ENCODE results near the gene SCYGR8. TPM values are rescaled to one million over a fixed set of nuclear protein-coding genes. Genes with fewer than 3 reads are reported as not detected.

SCYGR8 gene
- total RNA-seq, 2 donors from 2014 or later: not detected

DNA sequence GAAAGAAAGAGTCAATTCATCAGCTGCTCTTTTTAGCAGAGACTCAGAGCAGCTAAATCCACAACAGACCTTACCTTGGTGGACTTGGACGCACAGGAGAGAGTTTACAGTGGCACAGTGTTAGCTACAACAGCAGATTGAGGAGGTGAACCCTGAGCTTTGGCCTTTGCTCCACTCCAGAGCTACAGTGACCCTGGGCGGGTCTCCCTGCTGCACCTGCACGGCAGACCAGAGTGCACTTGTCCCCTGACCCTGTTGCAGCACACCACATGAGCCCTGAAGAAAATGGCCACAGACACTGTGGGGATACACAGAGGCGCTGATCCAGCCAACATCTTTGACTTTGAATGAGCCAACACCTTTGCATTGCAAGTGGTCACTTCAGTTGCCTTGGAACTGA lies 38.8 kb upstream of the SCYGR8 start:
- Histone ChIP-seq H3K27ac (no peak overlapping the region), H3K27me3 (no peaks in the 10 kb centered on the region)
- TF ChIP-seq, protein P1, sequence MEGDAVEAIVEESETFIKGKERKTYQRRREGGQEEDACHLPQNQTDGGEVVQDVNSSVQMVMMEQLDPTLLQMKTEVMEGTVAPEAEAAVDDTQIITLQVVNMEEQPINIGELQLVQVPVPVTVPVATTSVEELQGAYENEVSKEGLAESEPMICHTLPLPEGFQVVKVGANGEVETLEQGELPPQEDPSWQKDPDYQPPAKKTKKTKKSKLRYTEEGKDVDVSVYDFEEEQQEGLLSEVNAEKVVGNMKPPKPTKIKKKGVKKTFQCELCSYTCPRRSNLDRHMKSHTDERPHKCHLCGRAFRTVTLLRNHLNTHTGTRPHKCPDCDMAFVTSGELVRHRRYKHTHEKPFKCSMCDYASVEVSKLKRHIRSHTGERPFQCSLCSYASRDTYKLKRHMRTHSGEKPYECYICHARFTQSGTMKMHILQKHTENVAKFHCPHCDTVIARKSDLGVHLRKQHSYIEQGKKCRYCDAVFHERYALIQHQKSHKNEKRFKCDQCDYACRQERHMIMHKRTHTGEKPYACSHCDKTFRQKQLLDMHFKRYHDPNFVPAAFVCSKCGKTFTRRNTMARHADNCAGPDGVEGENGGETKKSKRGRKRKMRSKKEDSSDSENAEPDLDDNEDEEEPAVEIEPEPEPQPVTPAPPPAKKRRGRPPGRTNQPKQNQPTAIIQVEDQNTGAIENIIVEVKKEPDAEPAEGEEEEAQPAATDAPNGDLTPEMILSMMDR (IDR thresholded peaks at IDR 0.05): no peak

DNA sequence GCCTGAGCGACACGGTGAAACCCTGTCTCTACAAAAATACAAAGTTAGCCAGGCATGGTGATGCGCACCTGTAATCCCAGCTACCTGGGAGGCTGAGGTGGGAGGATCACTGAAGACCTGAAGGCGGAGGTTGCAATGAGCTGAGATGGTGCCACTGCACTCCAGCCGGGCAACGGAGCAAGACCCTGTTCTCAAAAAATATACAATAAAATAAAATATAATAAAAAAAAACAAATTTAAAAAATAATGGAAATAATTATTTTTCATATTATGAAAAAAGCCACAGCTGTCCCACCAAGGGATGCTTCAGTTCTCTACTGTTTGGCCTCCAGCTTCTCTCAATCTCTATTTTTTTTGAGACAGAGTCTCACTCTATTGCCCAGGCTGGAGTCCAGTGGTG lies 38.3 kb upstream of the SCYGR8 start:
- no peak overlapping the region for H3K4me3 ChIP-seq
- TF ChIP-seq, protein P1 (IDR thresholded peaks at IDR 0.05): no peak
- H3K36me3 ChIP-seq: no peaks in the 10 kb centered on the region
- no peak overlapping the region for H3K27ac ChIP-seq
- DNase-seq: no peak
- intact Hi-C loops (cut with DNase I): no loop called here
- H3K4me1 ChIP-seq: no peaks in the 10 kb centered on the region
- H3K9ac ChIP-seq (ENCODE audit: low read depth in 2 of 2, low read length in 2 of 2): no peak overlapping the region
- H3K27me3 ChIP-seq: no peaks in the 10 kb centered on the region
- no peaks in the 10 kb centered on the region for H3K9me3 ChIP-seq

More for the DNA sequence above, 38.8 kb upstream of the SCYGR8 start:
- Histone ChIP-seq H3K36me3 (no peaks in the 10 kb centered on the region), H3K9me3 (no peaks in the 10 kb centered on the region), H3K4me3 (no peak overlapping the region), H3K9ac (ENCODE audit: low read depth in 2 of 2, low read length in 2 of 2) (no peak overlapping the region), H3K4me1 (no peaks in the 10 kb centered on the region)
- peak; percentile 59 for DNase-seq
- intact Hi-C loops (cut with DNase I): no loop called here

DNA sequence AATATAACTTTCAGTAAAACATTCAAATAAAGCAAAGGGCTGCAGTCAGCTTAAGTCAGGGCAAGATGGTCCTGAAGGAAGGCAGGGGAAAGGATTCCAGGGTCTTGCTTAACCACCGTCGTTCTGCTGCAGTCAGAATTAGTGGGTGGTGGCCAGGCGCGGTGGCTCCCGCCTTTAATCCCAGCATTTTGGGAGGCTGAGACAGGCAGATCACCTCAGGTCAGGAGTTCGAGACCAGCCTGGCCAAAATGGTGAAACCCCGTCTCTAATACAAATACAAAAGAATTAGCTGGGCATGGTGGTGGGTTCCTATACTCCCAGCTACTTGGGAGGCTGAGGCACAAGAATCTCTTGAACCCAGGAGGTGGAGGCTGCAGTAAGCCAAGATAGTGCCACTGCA lies 34.7 kb upstream of the SCYGR8 start:
- TF ChIP-seq, protein P1 (IDR thresholded peaks at IDR 0.05): no peak
- no peaks in the 10 kb centered on the region for H3K9me3 ChIP-seq
- H3K9ac ChIP-seq (ENCODE audit: low read depth in 2 of 2, low read length in 2 of 2): no peak overlapping the region
- no peaks in the 10 kb centered on the region for H3K36me3 ChIP-seq
- no peaks in the 10 kb centered on the region for H3K4me1 ChIP-seq
- no peak overlapping the region for H3K27ac ChIP-seq
- no peaks in the 10 kb centered on the region for H3K27me3 ChIP-seq
- intact Hi-C loops (cut with DNase I): no loop called here
- DNase-seq: no peak
- no peak overlapping the region for H3K4me3 ChIP-seq

DNA sequence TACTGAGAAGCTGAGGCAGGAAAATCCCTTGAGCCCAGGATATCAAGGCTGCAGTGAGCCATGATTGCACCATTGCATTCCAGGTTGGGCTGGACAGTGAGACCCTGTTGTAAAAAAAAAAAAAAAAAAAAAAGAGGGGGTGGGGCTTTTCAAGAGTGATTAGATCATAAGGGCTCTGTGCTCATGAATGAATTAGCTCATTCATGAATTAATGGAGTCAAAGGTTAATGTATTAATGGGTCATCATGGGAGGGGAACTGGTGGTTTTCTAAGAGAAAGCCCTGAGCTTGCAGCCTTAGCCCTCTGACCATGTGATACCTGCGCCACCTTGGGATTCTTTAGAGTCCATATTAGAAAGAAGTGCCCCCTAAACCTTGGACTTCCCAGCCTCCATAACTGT lies 32.4 kb upstream of the SCYGR8 start:
- TF ChIP-seq, protein P1 (IDR thresholded peaks at IDR 0.05): no peak
- DNase-seq: no peak

DNA sequence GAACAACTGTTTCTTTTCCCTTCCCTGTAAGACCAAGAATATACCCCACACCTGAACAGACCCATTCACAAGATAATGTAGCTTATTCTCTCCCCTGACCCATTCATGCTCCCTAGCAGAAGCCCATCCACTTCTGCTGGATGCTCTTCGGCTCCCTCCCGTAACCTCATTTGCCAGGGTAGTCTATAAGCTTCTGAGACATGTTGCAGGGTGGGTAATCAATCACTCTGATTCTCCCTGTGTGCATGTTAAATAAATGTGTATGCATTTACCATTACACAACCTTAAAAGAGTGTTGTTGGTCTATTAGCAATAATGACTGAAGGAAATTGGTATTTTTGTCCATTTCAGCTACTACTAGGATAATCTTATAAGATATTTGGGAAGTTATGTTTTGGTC lies 29.2 kb upstream of the SCYGR8 start:
- no peak overlapping the region for H3K4me3 ChIP-seq

More for the DNA sequence above, 32.4 kb upstream of the SCYGR8 start:
- no peak overlapping the region for H3K4me3 ChIP-seq
- no peaks in the 10 kb centered on the region for H3K4me1 ChIP-seq
- no peak overlapping the region for H3K9ac ChIP-seq (ENCODE audit: low read depth in 2 of 2, low read length in 2 of 2)
- H3K36me3 ChIP-seq: no peaks in the 10 kb centered on the region
- no peaks in the 10 kb centered on the region for H3K9me3 ChIP-seq
- no peak overlapping the region for H3K27ac ChIP-seq
- no peaks in the 10 kb centered on the region for H3K27me3 ChIP-seq
- intact Hi-C loops (cut with DNase I): no loop called here

More for the DNA sequence above, 29.2 kb upstream of the SCYGR8 start:
- Histone ChIP-seq H3K9me3 (no peaks in the 10 kb centered on the region), H3K27ac (no peak overlapping the region), H3K4me1 (no peaks in the 10 kb centered on the region), H3K27me3 (no peaks in the 10 kb centered on the region), H3K9ac (ENCODE audit: low read depth in 2 of 2, low read length in 2 of 2) (peak overlapping the region in 1 of 2 donors; percentile 34), H3K36me3 (no peaks in the 10 kb centered on the region)
- TF ChIP-seq, protein P1 (IDR thresholded peaks at IDR 0.05): no peak
- intact Hi-C loops (cut with DNase I): no loop called here
- DNase-seq: no peak
